Measurements from ENCODE around the gene ELOVL6.

- TF ChIP-seq CTCF (IDR thresholded peaks at IDR 0.05; ENCODE audit: low read depth, low read length) (no peak), POLR2A (IDR thresholded peaks at IDR 0.05; ENCODE audit: extremely low read depth, insufficient read length) (no peak), MAX (IDR thresholded peaks at IDR 0.05; ENCODE audit: low read depth, low read length) (no peak), MYC (IDR thresholded peaks at IDR 0.05; ENCODE audit: low read depth, low read length) (no peak)
These were observed 178.3 kb downstream of the ELOVL6 start for GRCh38 chr4:110020139-110020538.

Measured in NB4 (cell line).